A673 (cell line): ENCODE data around the gene IMMP1L. TPM values are rescaled to one million over a fixed set of nuclear protein-coding genes. Genes with fewer than 3 reads are reported as not detected.
"Not testable (repeated sequence)": the region's sequence is repeated elsewhere in the genome, so short reads cannot be mapped to it uniquely, and the experiment has no call there.

Experiments used
- BruUV-seq: library from RNA; stranded (reverse); fragments of 400-500 nt; replicated peaks from 2 replicates; lab custom pipeline; 2021; lab: Mats Ljungman, UMichigan
- CTCF ChIA-PET: fragments of 300-600 bp; sonication (Branson Sonifier 250); formaldehyde crosslinking; loops from one replicate; lab custom pipeline; 2022; ENCODE audit warnings: antibody characterized with exemption; lab: Charles Lee
- POLR2A ChIA-PET: fragments of 300-600 bp; sonication (Branson Sonifier 250); formaldehyde crosslinking; loops from one replicate; lab custom pipeline; 2022; ENCODE audit warnings: antibody characterized with exemption; ENCODE audit not compliant: low non-redundant PET; lab: Charles Lee
- DNase-seq: peaks from one replicate; pipeline ENCODE4 v3.0.0-alpha.2; 2015; ENCODE audit warnings: low spot score
- H3K27ac ChIP-seq: fragments of 200-600 bp; sonication (generic); 2 replicates; pipeline ENCODE4 v1.5.1; 2016; ENCODE audit warnings: mixed run types, low read depth, mild to moderate bottlenecking, mixed read lengths, antibody characterized with exemption, low read length; ENCODE audit not compliant: poor library complexity, severe bottlenecking
- H3K27me3 ChIP-seq: fragments of 200-600 bp; sonication (generic); replicated peaks from 2 replicates; pipeline ENCODE4 v1.6.1; 2017; ENCODE audit warnings: mixed run types, low read depth, mild to moderate bottlenecking, mixed read lengths, antibody characterized with exemption, low read length; ENCODE audit not compliant: insufficient read depth, poor library complexity
- H3K36me3 ChIP-seq: fragments of 200-600 bp; sonication (generic); 2 replicates; pipeline ENCODE4 v1.6.1; 2016; ENCODE audit warnings: mixed run types, mild to moderate bottlenecking, mixed read lengths, antibody characterized with exemption, low read length; ENCODE audit not compliant: insufficient read depth, poor library complexity, severe bottlenecking
- H3K4me1 ChIP-seq: fragments of 200-600 bp; sonication (generic); 2 replicates; pipeline ENCODE4 v1.6.1; 2017; ENCODE audit warnings: mixed run types, mild to moderate bottlenecking, mixed read lengths, antibody characterized with exemption, low read length; ENCODE audit not compliant: insufficient read depth, poor library complexity, severe bottlenecking
- H3K4me3 ChIP-seq: fragments of 200-600 bp; sonication (generic); 2 replicates; pipeline ENCODE4 v1.5.1; 2016; ENCODE audit warnings: low read depth, mixed run types, mild to moderate bottlenecking, mixed read lengths, low read length; ENCODE audit not compliant: poor library complexity, severe bottlenecking
- H3K9me3 ChIP-seq: fragments of 200-600 bp; sonication (generic); 2 replicates; pipeline ENCODE4 v1.6.1; 2016; ENCODE audit warnings: mixed run types, low read depth, mild to moderate bottlenecking, mixed read lengths, antibody characterized with exemption, low read length; ENCODE audit not compliant: poor library complexity, severe bottlenecking
- EZH2 ChIP-seq: fragments of 200-600 bp; sonication (generic); IDR thresholded peaks from 2 replicates; pipeline ENCODE4 v1.6.1; 2017; ENCODE audit warnings: borderline replicate concordance, low read depth, mild to moderate bottlenecking, mixed read lengths, antibody characterized with exemption, low read length; ENCODE audit not compliant: poor library complexity, severe bottlenecking
- intact Hi-C: fragments of 100-400 bp; cut with micrococcal nuclease; formaldehyde crosslinking; loops from one replicate; pipeline ENCODE4 v1.10.0; 2022; ENCODE audit not compliant: unreplicated experiment
- total RNA-seq: library from RNA; stranded (reverse); gene quantifications from 2 replicates; pipeline ENCODE4 v1.2.3, GENCODE V29; 2021
- TF ChIP-seq, protein P1 (sequence below): fragments of 300-800, 200-600 bp; sonication (generic); conservative IDR thresholded peaks from 2 replicates; pipeline ENCODE4 v1.5.1; 2017; ENCODE audit warnings: low read depth, mild to moderate bottlenecking, antibody characterized with exemption, low read length, moderate library complexity, mixed read lengths

Gene IMMP1L
- total RNA-seq, 1 experiment from 2014 or later: 88.3 TPM

DNA sequence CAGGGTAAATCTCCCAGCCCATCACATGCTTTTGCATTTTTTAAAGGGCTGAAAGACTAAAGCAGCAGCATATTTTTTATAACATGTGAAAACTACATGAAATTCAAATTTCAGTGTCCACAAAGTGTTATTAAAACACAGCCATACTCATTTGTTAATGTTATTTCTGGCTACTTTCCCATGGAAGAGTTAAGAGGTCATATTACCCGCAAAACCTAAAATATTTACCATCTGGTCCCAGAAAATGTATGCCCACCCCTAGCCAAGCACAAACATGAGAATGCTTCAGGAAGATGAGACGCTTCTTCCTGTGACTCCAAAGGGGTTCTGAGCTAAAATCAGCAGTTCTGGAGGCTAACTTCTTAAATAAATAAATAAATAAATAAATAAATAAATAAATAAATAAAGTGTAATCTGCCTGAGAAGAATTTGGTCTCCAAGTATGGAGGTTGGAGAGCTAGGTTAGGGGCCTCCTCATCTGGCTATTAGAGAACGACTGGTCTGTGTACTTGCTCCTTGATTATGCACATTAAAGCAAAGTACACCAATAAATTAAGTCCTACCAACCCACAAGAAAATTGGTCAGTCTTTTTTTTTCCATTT is 9.7 kb downstream of the IMMP1L start:
- DNase-seq: no peak

DNA sequence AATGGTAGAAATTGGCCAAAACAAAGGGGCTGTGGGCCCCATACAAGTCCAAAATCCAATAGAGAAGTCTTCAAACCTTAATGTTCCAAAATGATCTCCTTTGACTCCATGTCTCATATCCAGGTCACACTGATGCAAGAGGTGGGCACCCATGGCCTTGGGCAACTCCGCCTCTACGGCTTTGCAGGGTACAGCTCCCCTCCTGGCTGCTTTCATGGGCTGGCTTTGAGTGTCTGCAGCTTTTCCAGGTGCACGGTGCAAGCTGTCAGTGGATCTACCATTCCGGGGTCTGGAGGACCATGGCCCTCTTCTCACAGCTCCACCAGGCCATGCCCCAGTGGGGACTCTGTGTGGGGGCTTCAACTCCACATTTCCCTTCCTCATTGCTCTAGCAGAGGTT is 15.7 kb downstream of the IMMP1L start:
- H3K4me3 ChIP-seq, H3K36me3 ChIP-seq, H3K27me3 ChIP-seq, H3K27ac ChIP-seq, POLR2A ChIA-PET, H3K4me1 ChIP-seq, BruUV-seq, DNase-seq, intact Hi-C loops, CTCF ChIA-PET: not testable (repeated sequence)
- peaks cover 11% of the 10 kb centered on the region for H3K9me3 ChIP-seq

More for the DNA sequence above, 9.7 kb downstream of the IMMP1L start:
- ChIA-PET CTCF (no interaction called here), POLR2A (no interaction called here)
- intact Hi-C loops: no loop called here
- H3K4me3 ChIP-seq: no peak overlapping the region
- H3K27me3 ChIP-seq: no peaks in the 10 kb centered on the region
- peaks cover 12% of the 10 kb centered on the region for H3K36me3 ChIP-seq
- no peak for TF ChIP-seq EZH2
- TF ChIP-seq, protein P1, sequence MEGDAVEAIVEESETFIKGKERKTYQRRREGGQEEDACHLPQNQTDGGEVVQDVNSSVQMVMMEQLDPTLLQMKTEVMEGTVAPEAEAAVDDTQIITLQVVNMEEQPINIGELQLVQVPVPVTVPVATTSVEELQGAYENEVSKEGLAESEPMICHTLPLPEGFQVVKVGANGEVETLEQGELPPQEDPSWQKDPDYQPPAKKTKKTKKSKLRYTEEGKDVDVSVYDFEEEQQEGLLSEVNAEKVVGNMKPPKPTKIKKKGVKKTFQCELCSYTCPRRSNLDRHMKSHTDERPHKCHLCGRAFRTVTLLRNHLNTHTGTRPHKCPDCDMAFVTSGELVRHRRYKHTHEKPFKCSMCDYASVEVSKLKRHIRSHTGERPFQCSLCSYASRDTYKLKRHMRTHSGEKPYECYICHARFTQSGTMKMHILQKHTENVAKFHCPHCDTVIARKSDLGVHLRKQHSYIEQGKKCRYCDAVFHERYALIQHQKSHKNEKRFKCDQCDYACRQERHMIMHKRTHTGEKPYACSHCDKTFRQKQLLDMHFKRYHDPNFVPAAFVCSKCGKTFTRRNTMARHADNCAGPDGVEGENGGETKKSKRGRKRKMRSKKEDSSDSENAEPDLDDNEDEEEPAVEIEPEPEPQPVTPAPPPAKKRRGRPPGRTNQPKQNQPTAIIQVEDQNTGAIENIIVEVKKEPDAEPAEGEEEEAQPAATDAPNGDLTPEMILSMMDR: no peak
- peaks cover 13% of the 10 kb centered on the region for H3K4me1 ChIP-seq
- peaks cover 6% of the 10 kb centered on the region for H3K9me3 ChIP-seq
- no peak overlapping the region for H3K27ac ChIP-seq
- BruUV-seq: no TSS peak

DNA sequence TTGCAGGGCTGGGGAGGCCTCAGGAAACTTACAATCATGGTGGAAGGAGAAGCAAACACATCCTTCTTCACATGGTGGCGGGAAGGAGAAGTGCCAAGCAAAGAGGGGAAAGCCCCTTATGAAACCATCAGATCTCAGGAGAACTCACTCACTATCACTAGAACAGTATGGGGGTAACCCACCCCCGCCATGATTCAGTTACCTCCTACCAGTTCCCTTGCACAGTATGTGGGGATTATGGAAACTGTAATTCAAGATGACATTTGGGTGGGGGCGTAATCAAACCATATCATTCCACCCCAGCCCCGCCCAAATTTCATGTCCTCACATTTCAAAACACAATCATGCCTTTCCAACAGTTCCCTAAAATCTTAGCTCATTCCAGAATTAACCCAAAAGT is 16.2 kb downstream of the IMMP1L start:
- no TSS peak for BruUV-seq
- H3K4me3 ChIP-seq: no peak overlapping the region
- no peaks in the 10 kb centered on the region for H3K4me1 ChIP-seq
- H3K9me3 ChIP-seq: peaks cover 11% of the 10 kb centered on the region
- POLR2A ChIA-PET: no interaction called here
- no peaks in the 10 kb centered on the region for H3K27me3 ChIP-seq
- CTCF ChIA-PET: no interaction called here
- DNase-seq: no peak
- intact Hi-C loops: no loop called here
- no peak overlapping the region for H3K27ac ChIP-seq
- TF ChIP-seq EZH2: no peak
- TF ChIP-seq, protein P1: no peak
- H3K36me3 ChIP-seq: peaks cover 5% of the 10 kb centered on the region
